Right hindlimb (tissue), 1 donor: ENCODE data around the gene PRDM7.

Source experiments
- DNase-seq: peaks from one replicate; pipeline ENCODE4 v3.0.0-alpha.2; 2018

Gene PRDM7

GRCh38 chr16:90033387-90033786, 43.7 kb downstream of the PRDM7 start:
- DNase-seq, result no peak

GRCh38 chr16:90032674-90033331, 44.3 kb downstream of the PRDM7 start:
- DNase-seq, result no peak

GRCh38 chr16:90031931-90032673, 45.0 kb downstream of the PRDM7 start:
- DNase-seq, result no peak

- DNase-seq, result no peak
Observed at GRCh38 chr16:90031186-90031930, 45.8 kb downstream of the PRDM7 start.

GRCh38 chr16:90028985-90029384, 48.1 kb downstream of the PRDM7 start:
- DNase-seq, result no peak

- no peak for DNase-seq
Observed at GRCh38 chr16:90027611-90028010, 49.5 kb downstream of the PRDM7 start.

- DNase-seq, result no peak
Observed at GRCh38 chr16:90026135-90026534, 51.0 kb downstream of the PRDM7 start.

- DNase-seq, result no peak
Observed at GRCh38 chr16:90023078-90023447, 54.1 kb downstream of the PRDM7 start.

GRCh38 chr16:90022209-90023077, 54.7 kb downstream of the PRDM7 start:
- peak; percentile 93 for DNase-seq

- no peak for DNase-seq
Observed at GRCh38 chr16:90020838-90021382, 56.2 kb downstream of the PRDM7 start.

GRCh38 chr16:90020260-90020837, 56.8 kb downstream of the PRDM7 start:
- no peak for DNase-seq

GRCh38 chr16:90019543-90020259, 57.4 kb downstream of the PRDM7 start:
- DNase-seq, result no peak

- DNase-seq, result no peak
Observed at GRCh38 chr16:90018652-90019542, 58.2 kb downstream of the PRDM7 start, which contains the start of gene DBNDD1. TSS of gene DBNDD1 (minus strand) at chr16:90019456. CDS start at chr16:90019341, 115 bp downstream.

GRCh38 chr16:90018297-90018651, 58.9 kb downstream of the PRDM7 start:
- DNase-seq, result no peak

GRCh38 chr16:90016339-90016950, 60.7 kb downstream of the PRDM7 start:
- DNase-seq, result no peak

- DNase-seq, result no peak
Observed at GRCh38 chr16:90015586-90016338, 61.4 kb downstream of the PRDM7 start.

GRCh38 chr16:90012991-90013745, 64.0 kb downstream of the PRDM7 start:
- no peak for DNase-seq

GRCh38 chr16:90011908-90012501, 65.1 kb downstream of the PRDM7 start:
- no peak for DNase-seq
